Muscle of leg (tissue), 11 donors: ENCODE results near the gene GABRA1. TPM values are rescaled to one million over a fixed set of nuclear protein-coding genes. Genes with fewer than 3 reads are reported as not detected.

ENCODE experiments used
- DNase-seq: peaks from one replicate; pipeline ENCODE4 v3.0.0; 2013
- H3K27ac ChIP-seq: one replicate; pipeline ENCODE4 v1.5.1; 2013; ENCODE audit warnings: mild to moderate bottlenecking, low read length, control low read depth
- H3K27me3 ChIP-seq: one replicate; pipeline ENCODE4 v1.6.1; 2013; ENCODE audit warnings: low read length; ENCODE audit not compliant: control insufficient read depth, insufficient read depth
- H3K36me3 ChIP-seq: one replicate; pipeline ENCODE4 v1.6.1; 2013; ENCODE audit warnings: low read length; ENCODE audit not compliant: control insufficient read depth, insufficient read depth
- H3K4me1 ChIP-seq: one replicate; pipeline ENCODE4 v1.6.1; 2013; ENCODE audit warnings: low read length; ENCODE audit not compliant: control insufficient read depth, insufficient read depth
- H3K4me3 ChIP-seq: one replicate; pipeline ENCODE4 v1.5.1; 2013; ENCODE audit warnings: low read length, control low read depth
- H3K9me3 ChIP-seq: replicated peaks from 2 replicates; pipeline ENCODE4 v1.6.1; 2013; ENCODE audit warnings: low read depth, low read length; ENCODE audit not compliant: control insufficient read depth
- WGBS: methylation state at CpG from one replicate; pipeline ENCODE4 v1.1.5; 2013; ENCODE audit warnings: missing lambda C conversion rate; ENCODE audit not compliant: insufficient coverage; 5-methylcytosine and 5-hydroxymethylcytosine counted together
- polyA plus RNA-seq, 8 donors: library from polyadenylated mRNA; unstranded; fragments of 120-200 nt; gene quantifications; one replicate each; pipeline versions ENCODE4 v1.2.1 to v1.2.3, GENCODE V29; 2013; ENCODE audit warnings: inconsistent platforms in 1 of 8, low replicate concordance in 1 of 8; ENCODE audit not compliant: insufficient read length in 8 of 8, insufficient read depth in 1 of 8
- total RNA-seq: library from RNA; stranded (reverse); fragments of 120-200 nt; gene quantifications from one replicate; pipeline ENCODE4 v1.2.4, GENCODE V29; 2013

The GABRA1 gene
- total and polyA plus RNA-seq, 9 donors, result 0.06 to 0.40 (median 0.13) TPM; not detected in 3

- no peaks in the 10 kb centered on the region for H3K4me1 ChIP-seq
- no peaks in the 10 kb centered on the region for H3K36me3 ChIP-seq
- WGBS, result no CpG with 5 or more reads among the region's 7 CpGs
- H3K4me3 ChIP-seq, result no peak overlapping the region
- no peaks in the 10 kb centered on the region for H3K9me3 ChIP-seq
- no peak overlapping the region for H3K27ac ChIP-seq
- DNase-seq, result no peak
- H3K27me3 ChIP-seq, result no peaks in the 10 kb centered on the region
Measured at GRCh38 chr5:161865510-161865909, 17.6 kb downstream of the GABRA1 start.

- no peaks in the 10 kb centered on the region for H3K27me3 ChIP-seq
- no peak overlapping the region for H3K4me3 ChIP-seq
- peak; percentile 5 for DNase-seq
- no peaks in the 10 kb centered on the region for H3K9me3 ChIP-seq
- H3K4me1 ChIP-seq, result no peaks in the 10 kb centered on the region
- H3K27ac ChIP-seq, result no peak overlapping the region
- no peaks in the 10 kb centered on the region for H3K36me3 ChIP-seq
Measured at GRCh38 chr5:161889971-161890370, 42.1 kb downstream of the GABRA1 start.

GRCh38 chr5:161895514-161895913 lies 47.6 kb downstream of the GABRA1 start:
- Histone ChIP-seq H3K9me3 (no peaks in the 10 kb centered on the region), H3K4me1 (no peaks in the 10 kb centered on the region), H3K27me3 (no peaks in the 10 kb centered on the region), H3K4me3 (no peak overlapping the region), H3K36me3 (no peaks in the 10 kb centered on the region), H3K27ac (no peak overlapping the region)
- no CpG with 5 or more reads among the region's 1 CpG for WGBS
- no peak for DNase-seq

GRCh38 chr5:161897033-161897432 lies 49.1 kb downstream of the GABRA1 start:
- H3K4me3 ChIP-seq, result no peak overlapping the region
- WGBS, result 73% methylated on average over 3 of the region's 7 CpGs
- no peaks in the 10 kb centered on the region for H3K9me3 ChIP-seq
- no peak for DNase-seq
- no peak overlapping the region for H3K27ac ChIP-seq
- no peaks in the 10 kb centered on the region for H3K27me3 ChIP-seq
- no peaks in the 10 kb centered on the region for H3K36me3 ChIP-seq
- no peaks in the 10 kb centered on the region for H3K4me1 ChIP-seq

- H3K9me3 ChIP-seq, result no peaks in the 10 kb centered on the region
- H3K27ac ChIP-seq, result no peak overlapping the region
- H3K36me3 ChIP-seq, result no peaks in the 10 kb centered on the region
- no peak for DNase-seq
- H3K27me3 ChIP-seq, result no peaks in the 10 kb centered on the region
- H3K4me3 ChIP-seq, result no peak overlapping the region
- H3K4me1 ChIP-seq, result no peaks in the 10 kb centered on the region
Measured at GRCh38 chr5:161899590-161899989, 51.7 kb downstream of the GABRA1 start.

- no peaks in the 10 kb centered on the region for H3K36me3 ChIP-seq
- H3K4me3 ChIP-seq, result no peak overlapping the region
- no peak for DNase-seq
- H3K4me1 ChIP-seq, result no peaks in the 10 kb centered on the region
- no peaks in the 10 kb centered on the region for H3K27me3 ChIP-seq
- H3K9me3 ChIP-seq, result no peaks in the 10 kb centered on the region
- no peak overlapping the region for H3K27ac ChIP-seq
- WGBS, result no CpG with 5 or more reads among the region's 1 CpG
Measured at GRCh38 chr5:161900981-161901380, 53.1 kb downstream of the GABRA1 start.

GRCh38 chr5:161921781-161922180 lies 73.9 kb downstream of the GABRA1 start:
- no peaks in the 10 kb centered on the region for H3K4me1 ChIP-seq
- WGBS, result no CpG with 5 or more reads among the region's 1 CpG
- H3K27ac ChIP-seq, result no peak overlapping the region
- no peaks in the 10 kb centered on the region for H3K27me3 ChIP-seq
- H3K36me3 ChIP-seq, result no peaks in the 10 kb centered on the region
- H3K4me3 ChIP-seq, result no peak overlapping the region
- no peaks in the 10 kb centered on the region for H3K9me3 ChIP-seq
- no peak for DNase-seq

- WGBS, result no CpG with 5 or more reads among the region's 3 CpGs
- DNase-seq, result no peak
- Histone ChIP-seq H3K9me3 (no peaks in the 10 kb centered on the region), H3K4me3 (no peak overlapping the region), H3K4me1 (no peaks in the 10 kb centered on the region), H3K27me3 (no peaks in the 10 kb centered on the region), H3K36me3 (no peaks in the 10 kb centered on the region), H3K27ac (no peak overlapping the region)
Measured at GRCh38 chr5:161924270-161924669, 76.3 kb downstream of the GABRA1 start.

GRCh38 chr5:161925960-161926359 lies 78.0 kb downstream of the GABRA1 start:
- Histone ChIP-seq H3K4me3 (no peak overlapping the region), H3K36me3 (no peaks in the 10 kb centered on the region), H3K9me3 (no peaks in the 10 kb centered on the region), H3K27ac (no peak overlapping the region), H3K27me3 (no peaks in the 10 kb centered on the region), H3K4me1 (no peaks in the 10 kb centered on the region)
- no peak for DNase-seq
- 83% methylated on average over 3 of the region's 4 CpGs for WGBS

- Histone ChIP-seq H3K27ac (no peak overlapping the region), H3K27me3 (no peaks in the 10 kb centered on the region), H3K4me1 (no peaks in the 10 kb centered on the region), H3K4me3 (no peak overlapping the region), H3K9me3 (no peaks in the 10 kb centered on the region), H3K36me3 (no peaks in the 10 kb centered on the region)
- DNase-seq, result no peak
- 83% methylated on average over 2 of the region's 3 CpGs for WGBS
Measured at GRCh38 chr5:161934486-161934885, 86.6 kb downstream of the GABRA1 start.

GRCh38 chr5:161944974-161945373 lies 97.1 kb downstream of the GABRA1 start:
- Histone ChIP-seq H3K36me3 (no peaks in the 10 kb centered on the region), H3K4me3 (no peak overlapping the region), H3K4me1 (no peaks in the 10 kb centered on the region), H3K27ac (no peak overlapping the region), H3K27me3 (no peaks in the 10 kb centered on the region), H3K9me3 (no peaks in the 10 kb centered on the region)
- no peak for DNase-seq
- no CpG with 5 or more reads among the region's 1 CpG for WGBS
